GM19023 (cell line): ENCODE data around the gene ZNF532.

Source experiments
- ATAC-seq: cut with Tn5 transposase; IDR thresholded peaks from one replicate; pipeline ENCODE4 v1.9.1; 2021; ENCODE audit warnings: mild to moderate bottlenecking, moderate library complexity; ENCODE audit not compliant: unreplicated experiment

The ZNF532 gene

DNA sequence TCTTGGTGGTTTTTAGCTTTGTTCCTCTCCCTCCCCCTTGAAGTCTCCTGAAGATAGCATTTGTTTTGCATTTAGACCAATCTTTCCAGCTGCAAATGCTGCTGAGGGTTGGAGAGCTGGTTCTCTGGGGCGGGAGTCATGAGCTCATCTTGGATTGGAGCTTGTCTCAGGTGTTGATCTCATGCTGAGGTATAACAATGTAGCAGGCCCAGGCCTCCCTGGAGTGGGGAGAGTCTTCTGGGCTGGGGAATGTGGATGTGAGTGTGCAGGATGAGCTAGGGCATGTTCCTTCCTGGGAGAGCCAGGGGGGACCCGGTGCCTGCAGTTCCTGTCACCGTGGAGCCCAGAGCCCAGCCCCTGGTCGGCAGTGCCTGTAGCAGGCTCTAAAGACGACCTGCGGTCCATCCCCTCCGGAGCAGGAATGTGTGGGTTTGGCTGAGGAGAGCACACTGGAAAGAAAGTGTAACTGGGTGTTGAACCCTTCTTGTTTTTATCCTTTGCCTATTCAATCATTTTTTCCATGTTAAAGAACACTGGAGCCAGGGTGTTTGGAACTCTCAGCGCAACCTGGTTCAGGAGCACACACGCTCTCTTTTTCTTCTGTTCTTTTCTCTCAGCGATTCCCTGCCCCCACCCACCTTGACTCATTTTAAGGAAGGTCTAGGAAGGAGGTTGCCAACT, 2.7 kb downstream of the ZNF532 start:
- ATAC-seq, result no peak

DNA sequence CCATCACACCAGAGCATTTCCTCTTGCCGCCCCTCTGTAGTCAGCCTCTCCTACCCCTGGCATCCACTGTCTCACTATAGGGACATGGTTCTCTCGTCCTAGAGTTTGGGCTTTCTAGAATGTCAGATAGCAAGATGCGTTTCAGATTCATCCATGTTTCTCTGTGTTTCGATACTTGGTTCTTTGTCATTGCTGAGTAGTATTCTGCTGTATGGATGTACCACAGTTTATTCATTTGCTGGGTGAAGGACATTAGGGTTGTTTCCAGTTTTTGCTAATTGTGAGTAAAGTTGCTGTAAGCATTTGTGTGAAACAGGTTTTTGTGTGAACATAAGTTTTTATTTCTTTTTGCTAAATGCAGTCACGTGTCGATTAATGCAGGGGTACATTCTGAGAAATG, 3.8 kb downstream of the ZNF532 start:
- no peak for ATAC-seq

DNA sequence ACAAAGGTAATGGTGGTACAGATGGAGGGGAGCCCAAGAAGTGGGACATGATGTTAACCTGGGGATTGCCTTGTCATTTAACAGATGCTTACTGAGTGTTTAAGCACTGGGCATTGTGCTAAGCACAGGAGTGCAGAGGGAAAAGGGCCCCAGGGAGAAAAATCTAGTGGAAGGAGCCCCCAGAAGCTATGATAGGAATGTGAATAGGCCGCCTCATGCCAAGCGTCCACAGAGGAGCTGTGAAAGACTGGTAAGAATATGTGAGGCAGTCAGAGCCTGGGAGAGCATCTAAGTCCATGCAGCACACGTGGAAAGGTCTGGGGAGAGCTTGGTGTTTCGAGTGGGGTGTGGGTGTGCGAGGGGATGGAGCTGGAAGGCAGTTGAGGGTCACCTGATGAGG, 5.5 kb downstream of the ZNF532 start:
- no peak for ATAC-seq

DNA sequence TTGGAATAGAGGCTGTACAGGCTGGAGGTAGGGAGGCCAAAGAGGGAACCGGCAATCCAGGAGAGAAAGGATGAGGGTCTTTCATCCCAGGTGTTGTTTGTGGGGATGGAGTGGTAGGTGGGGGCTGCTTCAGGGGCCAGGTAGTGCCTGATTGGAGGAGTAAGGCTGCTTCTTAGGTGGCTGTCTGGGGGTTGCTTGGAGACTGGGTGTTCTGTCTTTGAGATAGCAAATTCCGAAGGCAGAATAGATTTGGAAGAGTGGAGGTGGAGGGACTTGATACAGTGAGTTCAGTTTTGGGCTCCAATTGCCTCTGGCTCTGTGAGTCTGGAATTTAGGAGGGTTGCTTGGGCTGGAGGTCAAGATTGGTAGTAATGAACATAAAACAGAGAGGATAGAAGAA, 5.9 kb downstream of the ZNF532 start:
- ATAC-seq, result no peak

DNA sequence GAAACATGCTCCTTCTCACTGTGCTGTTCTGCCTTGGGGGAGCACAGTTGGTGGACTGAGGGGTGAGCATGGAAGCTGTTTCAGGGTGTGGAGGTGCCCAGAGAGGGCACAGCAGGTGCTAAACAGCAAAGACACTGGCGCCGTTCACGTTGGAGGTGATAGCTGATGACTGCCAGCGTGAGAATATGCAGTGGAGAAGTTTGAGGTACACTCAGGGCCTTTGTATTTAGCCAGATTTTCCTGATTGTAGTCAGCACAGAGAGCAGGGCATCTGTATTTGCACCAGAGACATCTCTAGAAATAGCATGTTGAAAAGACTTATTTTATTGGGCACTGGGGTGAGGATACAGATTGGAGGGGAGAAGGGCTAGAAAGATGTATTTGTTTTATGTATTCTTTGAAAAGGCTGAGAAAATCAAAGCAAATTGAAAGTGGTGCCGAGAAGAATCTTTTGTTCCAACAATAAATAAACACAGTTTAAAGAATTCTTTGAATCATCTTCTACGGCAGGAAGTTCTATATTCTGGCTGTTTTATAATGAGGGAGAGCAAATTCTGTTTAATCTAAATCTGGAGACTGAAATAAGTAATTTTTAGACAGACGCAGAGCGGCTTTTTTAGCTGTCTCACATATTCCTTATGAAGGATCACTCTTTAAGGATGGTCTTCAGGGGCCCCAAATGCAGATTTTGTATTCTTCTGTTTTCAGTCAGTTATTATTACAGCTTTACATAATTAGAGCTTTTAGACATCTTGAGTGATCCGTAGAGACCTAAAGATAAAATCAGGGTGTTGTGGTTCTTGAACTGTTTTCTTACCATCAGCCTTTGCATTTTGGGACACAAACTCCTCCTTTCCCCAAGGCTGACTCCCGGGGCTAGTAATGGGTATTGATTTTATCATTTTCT, 7.1 kb downstream of the ZNF532 start:
- no peak for ATAC-seq

DNA sequence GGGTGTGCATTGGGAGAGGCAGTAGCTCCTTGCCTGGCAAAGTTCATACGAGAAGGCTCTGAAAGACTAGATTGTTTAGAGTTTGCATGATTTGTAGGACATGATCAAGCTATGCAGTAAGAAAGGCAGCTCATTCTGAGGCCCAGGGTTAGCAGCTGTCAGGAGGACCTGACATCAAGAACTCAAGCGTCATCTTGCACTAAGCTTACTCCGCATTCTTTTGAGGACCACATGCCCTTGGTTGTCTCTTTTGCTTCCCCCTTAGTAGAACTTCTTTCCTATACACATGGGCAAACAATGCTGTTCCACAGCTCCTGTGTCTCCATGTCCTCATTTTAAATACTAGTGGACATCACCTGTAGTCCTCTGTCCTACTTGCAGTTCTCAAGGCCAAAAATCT, 14.0 kb downstream of the ZNF532 start:
- no peak for ATAC-seq

DNA sequence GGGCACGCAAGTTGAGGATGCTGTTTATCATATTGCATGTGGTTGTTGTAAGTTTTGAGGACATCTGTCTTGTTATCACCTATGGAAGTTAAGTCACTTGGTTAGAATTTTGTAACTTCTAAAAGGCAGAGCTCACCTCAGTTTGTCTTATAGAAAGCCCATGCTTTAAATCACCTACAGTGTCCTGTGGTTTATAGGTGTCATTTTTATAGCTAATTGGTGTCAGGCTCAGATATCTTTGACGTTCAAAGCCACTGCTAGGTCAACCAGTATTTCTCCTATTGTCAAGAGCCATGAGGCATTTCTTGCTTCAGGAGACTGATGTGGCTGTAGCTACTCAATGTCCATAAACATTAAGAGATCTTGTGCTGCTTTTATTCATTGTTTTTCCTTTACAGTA, 16.8 kb downstream of the ZNF532 start:
- no peak for ATAC-seq

DNA sequence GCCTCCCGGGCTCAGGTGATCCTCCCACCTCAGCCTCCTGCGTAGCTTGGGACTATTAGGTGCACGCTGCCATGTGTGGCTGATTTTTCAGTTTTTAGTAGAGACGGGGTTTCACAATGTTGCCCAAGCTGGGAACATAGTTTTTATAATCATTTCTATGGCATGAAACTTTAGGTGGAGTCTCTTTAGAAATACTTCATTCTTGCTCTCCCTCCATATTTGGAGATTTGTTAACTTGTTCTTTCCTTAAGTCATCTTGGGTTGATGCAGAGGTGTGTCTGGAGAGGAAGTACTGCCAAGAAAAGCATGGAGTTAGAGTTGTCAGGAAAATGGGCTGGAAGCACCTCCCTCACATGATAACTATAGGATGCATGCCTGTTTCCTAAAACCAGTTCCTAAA, 17.4 kb downstream of the ZNF532 start:
- ATAC-seq, result no peak

DNA sequence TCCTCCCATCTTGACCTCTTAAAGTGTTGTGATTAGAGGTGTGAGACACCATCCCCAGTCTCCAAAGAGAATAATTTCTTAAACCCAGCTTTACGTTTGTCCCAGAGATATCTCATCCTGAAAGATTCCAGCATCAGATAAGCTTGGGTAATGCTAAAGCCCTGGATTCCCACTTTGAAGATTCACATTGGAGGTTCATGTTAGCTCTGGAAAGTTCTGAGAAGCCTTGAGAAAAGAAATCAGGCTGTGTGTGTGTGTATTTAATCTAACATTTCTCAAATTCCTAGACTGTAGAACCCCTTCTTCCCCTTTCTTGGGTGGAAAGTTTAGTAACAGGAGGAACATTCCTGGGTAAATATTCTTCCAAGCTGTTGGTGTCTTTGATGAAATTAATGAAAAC, 18.0 kb downstream of the ZNF532 start:
- ATAC-seq, result no peak

DNA sequence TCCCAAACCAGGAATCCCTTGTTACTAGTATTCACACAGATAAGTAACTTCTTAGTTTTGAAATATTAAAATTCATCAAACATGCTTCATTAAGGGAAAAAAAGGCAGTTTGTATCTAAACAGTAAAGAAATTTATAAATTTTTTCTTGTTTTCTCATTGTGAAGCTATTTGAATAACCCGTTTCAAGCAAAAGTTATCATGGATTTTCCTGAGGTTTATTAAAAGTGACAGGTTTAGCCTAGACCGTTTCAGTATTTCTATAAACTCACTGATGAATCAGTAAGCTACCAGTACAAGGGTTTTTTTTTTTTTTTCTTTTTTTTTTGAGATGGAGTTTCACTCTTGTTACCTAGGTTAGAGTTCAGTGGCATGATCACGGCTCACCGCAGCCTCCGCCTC, 20.0 kb downstream of the ZNF532 start:
- no peak for ATAC-seq

DNA sequence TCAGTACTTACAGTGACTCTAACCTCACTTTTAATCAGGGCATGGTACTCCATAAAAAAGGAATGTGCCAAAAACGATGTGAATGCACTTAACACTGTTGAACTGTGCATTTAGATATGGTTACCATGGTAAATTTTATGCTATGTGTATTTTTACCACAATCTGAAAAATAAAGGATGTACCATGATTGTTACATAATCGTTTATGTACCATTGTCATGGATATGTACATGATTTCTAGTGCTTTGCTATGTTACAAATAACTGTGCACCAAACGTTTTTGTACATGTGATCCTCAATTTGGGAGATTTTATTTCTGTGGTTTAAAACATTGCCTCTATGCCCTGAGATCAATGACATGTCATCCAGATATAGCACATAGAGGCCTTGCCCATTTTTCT, 21.8 kb downstream of the ZNF532 start:
- ATAC-seq, result no peak

DNA sequence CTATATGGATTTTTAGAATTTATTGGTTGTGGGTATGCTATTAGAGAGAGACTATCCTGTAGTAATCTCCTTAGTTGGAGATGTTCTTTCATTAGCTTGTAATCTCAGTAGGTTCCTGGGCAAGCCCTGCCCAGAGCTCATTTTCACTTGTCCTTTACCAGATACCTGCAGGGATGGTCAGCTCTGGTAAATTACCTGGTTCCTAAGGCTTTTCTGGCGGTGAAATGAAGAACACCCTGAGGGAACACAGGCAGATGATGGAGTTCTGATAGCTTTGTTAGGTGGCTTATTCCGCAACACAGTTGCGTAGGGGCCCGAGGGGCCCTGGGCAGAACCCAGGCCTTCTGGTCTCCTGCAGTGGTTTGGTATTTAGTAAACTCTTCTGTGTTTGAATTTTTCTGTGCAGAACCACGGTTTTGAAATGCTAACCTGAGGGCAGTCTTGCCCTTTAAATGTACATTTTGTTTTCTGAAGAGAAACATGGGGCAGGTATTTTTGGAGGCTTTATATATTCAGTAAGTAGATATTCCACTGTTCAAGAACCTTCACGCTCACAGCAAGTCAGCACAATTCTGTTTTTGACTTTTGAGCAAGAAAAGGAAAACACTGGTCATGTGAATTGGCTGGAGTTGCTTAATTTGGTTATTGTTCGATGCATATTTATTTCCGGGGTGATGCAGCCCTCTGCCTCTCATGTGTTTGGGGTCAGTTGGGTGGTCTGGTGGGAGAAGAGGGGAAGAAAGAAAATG, 22.4 kb downstream of the ZNF532 start:
- ATAC-seq, result no peak

DNA sequence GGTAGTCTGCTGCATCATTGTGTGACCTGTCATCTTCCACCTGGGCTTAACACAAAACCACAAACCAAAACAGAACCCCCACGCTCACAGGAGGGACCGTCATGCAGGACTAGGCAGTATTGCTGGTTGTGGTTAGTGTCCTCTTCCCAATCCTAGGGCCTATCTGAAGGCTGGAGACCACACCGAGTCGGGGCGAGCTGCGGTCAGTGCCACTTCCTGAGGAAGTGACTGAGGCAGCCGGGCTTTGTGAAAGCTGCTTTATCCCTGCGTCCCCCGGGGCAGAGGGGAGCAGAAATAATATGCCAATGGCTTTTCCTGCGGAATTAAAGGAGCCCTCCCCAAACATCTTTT, 22.9 kb downstream of the ZNF532 start:
- no peak for ATAC-seq

DNA sequence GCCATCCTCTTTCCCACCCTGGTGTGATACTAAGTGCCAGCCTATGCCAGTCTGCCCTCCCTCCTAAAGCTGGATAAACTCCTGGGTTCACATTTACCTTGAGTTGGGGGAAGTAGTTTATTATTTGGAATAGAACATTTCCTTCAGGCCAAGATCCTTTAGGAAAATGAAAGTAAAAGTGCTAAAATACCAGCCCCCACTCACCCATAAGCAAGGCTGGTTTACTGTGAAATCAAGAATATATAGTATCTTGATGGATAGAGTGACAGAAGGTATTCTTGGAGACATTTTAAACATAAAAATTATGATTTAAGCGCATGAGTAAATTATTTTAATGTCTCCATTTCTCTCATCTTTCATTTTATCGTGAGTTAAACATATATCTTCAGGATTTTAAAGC, 27.1 kb downstream of the ZNF532 start:
- ATAC-seq, result no peak

DNA sequence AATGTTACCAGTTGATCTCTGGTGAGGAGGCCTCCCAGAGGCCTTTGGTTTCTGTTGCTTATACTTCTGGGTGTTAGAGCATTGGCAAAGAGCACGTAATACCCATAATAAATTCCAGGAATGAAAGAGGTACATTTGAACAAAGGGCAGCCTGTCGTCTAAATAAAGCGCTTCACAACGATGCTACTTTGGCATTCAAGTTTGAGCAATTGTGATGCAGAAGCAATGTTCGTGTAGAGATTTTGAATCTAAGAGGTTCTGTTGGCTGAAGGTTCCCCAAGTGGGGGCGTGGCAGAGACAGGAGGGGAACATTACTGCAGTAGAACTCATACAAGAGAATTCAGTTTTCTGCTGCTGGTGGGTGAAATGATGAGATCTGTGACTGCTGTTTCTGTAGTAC, 27.8 kb downstream of the ZNF532 start:
- no peak for ATAC-seq

DNA sequence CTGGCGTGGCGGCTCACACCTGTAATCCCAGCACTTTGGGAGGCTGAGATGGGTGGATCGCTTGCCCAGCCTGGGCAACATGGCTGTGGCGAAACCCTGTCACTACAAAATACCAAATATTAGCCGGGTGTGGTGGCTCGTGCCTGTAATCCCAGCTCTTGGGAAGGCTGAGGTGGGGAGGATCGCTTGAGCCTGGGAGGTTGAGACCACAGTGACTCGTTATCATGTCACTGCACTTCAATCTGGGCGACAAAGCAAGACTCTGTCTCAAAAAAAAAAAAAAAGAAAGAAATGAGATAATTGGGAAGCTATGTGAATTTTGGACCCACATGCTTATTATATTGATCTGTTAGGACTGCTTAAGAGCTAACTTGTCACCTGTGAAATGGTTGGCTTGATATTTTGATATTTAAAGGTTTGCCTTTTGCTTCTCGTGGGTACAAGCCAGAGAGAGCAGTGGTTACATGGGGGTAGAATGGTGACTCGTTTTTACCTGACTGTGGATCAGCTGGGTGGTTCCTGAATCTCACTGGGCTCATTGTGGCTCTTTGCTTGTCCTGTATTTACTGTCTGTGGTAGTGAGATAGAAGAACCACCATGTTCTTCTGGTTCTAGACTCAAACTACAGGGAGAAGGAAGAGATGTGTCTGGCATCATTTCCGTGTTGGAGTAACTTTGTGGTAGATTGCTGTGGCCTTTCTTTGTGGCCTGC, 28.9 kb downstream of the ZNF532 start:
- ATAC-seq, result no peak

DNA sequence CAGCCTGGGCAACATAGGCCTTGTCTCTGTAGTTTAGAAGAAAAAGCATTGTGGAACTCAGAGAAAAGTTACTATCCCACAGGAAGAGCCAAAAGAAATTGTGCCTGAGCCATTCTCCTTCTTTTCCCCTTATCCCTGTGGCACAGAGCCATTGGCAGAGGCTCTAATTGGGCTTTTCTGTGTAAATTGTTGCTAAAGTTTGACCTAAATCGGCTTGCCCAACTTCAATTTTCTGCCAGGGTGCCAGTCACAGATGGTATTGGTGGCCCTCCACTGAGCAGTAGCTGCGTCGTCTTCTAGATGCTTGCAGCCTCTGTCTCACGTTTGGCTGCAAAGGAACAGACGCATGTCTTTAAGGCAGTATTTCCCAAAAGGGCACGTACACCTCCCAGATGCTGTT, 30.3 kb downstream of the ZNF532 start:
- ATAC-seq, result no peak

DNA sequence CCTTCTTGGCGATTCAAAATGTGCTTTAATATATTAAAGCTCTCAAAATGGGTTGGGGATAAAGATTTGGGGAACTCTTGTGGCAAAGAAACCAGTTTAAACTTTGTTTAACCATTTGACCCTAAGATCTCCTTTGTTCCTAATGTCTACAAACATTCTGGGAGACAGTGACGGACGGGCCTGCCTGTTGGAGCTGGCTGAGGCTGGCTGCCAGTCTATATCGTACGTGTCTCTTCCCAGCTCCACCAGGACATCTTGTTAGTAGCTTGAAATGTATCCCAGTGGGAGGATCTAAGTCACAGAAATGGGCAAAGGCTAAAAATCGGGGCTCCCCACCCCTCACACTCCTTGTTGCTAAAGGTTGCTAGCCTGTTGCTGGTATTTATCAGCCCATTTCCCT, 30.7 kb downstream of the ZNF532 start:
- ATAC-seq, result no peak

DNA sequence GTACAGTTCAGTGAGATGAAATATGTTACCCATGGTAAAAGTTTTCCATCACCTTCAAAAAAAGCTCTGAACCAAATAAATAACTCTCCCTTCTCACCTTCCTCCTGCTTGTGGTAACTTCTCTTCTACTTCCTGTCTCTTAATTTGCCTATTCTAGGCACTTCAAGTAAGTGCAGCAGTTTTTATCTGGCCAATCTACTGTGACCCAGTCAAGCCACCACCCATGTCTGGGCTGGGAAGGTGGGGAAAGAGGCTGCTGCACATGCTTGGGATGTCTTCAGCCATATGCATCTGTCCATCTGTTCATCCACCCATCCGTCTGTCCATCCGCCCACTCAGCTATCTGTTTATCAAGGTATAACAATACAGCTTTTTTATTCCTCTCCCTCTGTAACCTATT, 31.6 kb downstream of the ZNF532 start:
- peak; percentile 64 for ATAC-seq

DNA sequence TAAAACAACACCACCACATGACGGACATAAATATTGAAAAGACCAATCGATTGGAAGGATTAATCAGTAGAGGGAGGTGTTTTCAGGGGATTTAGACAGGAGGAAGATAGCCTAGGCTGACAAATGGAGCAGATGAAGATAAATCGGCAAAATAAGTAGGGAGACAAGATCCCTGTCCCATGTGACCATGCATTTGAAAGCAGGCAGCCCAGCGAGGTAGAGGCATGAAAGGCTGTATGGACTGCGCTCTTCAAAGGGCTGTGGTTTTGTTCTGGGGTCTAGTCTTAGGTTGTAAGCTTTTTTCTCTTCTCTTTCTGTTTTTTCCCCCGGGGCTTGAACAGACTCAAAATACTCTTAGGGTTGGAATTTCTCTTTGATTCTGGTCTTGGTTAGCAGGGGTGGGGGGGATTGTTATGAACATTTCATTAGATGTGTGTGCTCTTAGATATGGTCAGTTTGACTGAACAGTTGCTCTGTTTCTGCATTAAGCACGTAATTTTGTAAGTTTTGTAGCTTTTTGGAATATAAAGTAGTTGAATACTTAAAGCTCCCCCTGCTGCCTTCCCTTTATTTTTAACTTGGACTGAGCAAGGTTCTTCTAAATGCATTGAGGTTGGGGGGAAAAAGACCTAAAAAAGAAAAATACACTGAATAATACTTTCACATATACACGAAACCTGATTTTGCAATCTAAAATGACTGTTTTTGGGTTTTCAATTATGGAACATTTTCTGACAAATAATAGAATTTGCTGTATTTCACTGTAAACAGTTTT, 32.2 kb downstream of the ZNF532 start:
- no peak for ATAC-seq
